ENCODE results near the gene FBXO36.

FBXO36 gene

DNA sequence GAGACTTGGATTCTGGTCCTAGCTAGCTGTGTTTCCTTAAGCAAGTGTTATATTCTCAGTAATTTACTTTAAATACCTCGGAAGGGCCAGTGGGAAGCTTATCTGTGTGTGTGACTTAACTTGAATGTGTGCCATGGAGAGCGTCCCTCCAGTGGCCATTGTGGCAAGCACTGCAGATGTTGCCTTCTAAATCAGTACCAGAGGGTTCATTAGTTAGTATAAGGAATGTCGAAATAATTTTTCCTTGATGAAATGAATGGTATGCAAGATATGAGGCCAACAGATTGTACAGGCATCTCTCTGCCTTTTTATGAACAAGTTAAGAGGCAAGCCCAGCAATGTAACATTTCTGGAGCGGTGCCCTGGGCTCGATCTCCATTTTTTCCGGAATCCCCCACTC lies 52.0 kb downstream of the FBXO36 start:
- no peak for DNase-seq

GRCh38 chr2:229980431-229981184 lies 58.3 kb downstream of the FBXO36 start:
- no peak for DNase-seq

DNA sequence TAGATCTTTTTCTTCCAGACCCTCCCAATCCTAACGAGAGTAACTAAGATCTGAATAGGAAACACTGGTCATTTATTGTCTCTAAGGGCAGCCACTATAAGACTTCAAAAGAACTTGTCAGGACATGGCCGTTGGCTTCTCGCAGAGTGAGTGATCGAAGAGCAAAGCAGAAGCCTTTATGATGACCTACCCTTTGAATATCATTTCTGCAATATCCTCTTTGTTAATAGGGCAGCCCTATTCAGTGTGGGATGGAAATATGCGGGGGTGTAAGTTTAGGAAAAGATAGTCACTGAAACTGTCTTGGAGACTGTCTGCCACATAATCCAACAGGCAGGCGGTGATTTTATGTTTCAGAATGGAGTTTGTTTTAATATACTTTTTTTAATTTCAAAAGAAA lies 70.9 kb downstream of the FBXO36 start:
- no peak for DNase-seq

- no peak for DNase-seq
Observed at GRCh38 chr2:229996320-229996719, 74.0 kb downstream of the FBXO36 start.

- no peak for DNase-seq
Observed at GRCh38 chr2:229997565-229997964, 75.3 kb downstream of the FBXO36 start.

DNA sequence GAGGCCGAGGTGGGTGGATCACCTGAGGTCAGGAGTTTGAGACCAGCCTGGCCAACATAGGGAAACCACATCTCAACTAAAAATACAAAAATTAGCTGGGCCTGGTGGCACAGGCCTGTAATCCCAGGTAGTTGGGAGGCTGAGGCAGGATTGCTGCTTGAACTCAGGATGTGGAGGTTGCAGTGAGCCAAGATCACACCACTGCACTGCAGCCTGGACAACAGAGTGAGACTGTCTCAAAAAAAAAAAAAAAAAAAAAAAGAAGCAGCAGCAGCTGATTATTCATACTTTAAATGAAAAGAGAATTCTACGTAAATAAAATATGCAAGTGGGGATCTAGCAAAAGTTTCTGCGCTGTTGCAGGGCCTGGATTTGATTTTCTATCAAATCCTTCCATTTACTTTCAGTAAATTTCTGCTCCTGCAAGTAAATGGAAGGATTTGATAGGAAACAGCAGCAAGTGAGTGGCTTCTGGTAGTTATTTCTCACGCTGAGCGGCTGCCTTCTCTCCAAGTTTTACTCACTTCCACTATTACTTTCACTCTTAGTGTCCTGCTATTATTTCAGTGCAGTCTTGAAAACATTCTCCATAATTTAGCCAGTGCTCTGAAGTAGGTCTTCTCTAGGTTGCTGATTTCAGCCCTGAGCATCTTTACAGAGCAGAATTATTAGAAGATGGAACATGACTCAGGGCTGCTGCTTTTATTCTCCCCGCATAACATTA lies 78.0 kb downstream of the FBXO36 start:
- DNase-seq, result no peak

DNA sequence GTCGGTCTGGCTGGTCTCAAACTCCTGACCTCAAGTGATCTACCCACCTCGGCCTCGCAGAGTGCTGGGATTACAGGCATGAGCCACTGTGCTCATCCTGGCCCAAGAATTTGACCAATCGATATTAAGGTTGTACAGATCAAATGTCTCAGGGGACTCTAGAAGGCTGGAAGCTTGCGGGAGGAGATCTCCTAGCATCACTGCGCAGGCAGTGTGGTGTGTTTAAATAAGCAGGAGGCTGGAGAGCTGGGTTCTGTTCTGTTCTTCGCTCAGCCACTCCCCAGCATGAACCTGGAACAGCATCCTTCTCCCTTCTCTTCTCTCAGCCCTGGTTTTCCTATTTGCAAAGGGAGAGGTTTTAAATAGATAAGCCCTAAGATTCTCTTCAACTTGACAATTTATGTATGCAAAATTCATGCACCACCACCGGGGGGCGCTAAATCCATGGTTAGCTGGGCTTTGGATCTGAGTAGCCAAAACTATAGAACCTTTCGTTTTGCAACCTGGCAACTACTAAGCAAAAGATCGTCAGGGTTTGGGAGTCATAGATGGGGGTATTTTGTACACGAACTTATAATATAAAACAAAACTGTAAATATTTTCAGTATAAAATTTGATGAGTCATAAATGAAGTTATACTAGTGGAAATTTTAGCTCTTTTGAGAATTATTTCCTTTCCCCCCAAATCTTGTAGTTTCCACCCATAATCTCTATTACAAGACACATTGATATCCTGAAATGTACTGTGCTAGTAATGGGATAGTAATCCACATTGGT lies 85.8 kb downstream of the FBXO36 start:
- DNase-seq, result peak; percentile 38 to 68

DNA sequence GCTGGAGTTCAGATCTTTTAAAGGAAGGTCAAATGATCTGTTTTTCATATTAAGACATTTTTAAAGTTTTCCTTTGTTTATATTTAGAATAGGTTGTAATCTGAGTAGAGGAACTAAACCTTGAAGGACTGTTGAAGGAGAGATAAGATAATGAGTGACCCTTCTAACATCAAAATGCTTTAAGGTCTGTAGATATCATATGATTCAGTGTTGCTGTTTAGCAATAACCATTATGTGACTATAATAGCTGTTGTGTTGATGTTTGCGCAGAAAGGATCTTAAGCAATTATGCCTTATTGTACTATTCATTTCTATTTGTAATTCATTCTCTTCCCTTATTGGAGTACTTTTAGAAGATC lies 86.4 kb downstream of the FBXO36 start:
- DNase-seq, result no peak

DNA sequence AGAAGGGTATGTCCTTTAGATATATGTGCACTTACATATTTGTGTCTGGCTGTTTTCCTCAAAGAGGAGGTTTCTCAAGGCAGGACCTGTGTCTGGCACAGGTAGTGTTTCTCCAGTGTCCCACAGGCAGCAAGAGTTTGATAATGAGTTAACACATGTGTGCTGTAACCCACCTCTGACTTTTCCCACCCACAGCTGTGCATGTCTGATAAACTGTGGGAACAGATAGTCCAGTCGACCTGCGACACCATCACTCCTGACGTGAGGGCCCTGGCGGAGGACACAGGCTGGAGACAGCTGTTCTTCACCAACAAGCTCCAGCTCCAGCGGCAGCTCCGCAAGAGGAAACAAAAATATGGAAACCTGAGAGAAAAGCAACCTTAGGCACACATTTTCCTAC lies 88.2 kb downstream of the FBXO36 start:
- no peak for DNase-seq

DNA sequence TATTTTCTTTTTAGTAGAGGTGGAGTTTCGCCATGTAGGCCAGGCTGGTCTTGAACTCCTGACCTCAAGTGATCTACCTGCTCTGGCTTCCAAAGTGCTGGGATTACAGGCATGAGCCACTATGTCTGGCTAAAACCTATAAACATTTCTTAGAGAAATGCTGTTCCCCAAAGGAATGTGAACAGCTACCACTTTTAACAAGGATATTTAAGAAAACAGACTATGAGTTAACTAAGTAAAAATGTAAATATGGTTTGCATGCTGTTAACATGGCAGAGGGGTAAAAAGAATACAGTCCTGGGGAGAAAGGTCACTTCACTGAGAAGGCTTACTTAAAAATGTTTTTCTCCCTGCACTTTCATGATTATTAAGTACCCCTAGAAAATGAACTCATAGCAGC lies 89.3 kb downstream of the FBXO36 start:
- DNase-seq, result no peak

DNA sequence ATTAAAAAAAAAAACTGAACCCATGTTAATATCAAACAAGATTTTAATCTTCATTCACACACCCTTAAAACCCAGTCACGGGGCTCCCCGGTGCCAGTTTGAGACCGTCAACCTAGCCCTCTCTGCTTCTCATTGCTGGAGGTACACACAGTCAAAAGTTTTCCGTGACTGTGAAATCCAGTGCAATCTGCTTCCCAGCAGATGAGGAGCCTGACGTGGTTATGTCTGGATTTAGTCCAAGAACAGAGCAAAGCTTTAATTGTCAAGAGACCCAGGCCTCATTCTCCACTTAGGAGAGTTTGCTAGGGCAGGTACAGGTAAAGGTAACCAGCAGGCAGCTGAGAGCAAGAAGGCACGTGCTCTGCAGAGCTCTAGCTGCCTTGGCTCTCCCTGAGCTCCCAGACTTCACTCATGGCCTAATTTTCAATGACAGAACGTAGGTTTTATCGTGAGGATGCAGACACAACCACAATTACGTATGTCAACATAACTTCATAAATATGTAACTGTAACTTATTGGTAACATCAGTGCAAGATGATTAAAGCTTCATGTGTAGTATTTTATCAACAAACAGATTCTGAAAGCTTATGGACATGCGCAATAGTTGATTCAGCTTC lies 90.1 kb downstream of the FBXO36 start:
- DNase-seq, result no peak

- no peak for DNase-seq
Observed at GRCh38 chr2:230016844-230017243, 94.5 kb downstream of the FBXO36 start.

- DNase-seq, result no peak
Observed at GRCh38 chr2:230018153-230018552, 95.8 kb downstream of the FBXO36 start.

DNA sequence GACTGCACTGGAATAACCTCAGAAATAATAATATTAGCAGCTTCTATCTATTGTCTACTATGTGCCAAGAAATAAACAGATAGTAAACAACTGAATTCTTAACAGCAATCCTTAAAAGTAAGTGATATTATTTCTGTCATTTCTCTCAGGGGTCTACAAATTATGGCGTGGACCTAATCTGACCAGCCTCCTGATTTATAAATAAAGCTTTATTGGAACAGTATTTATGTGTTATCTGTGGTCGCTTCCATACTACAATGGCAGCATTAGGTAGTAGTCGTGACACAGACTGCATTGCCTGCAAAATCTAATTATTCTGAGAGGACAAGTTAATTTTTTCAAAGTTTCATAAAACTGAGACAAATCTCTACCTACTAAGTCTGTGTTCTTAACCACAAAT lies 97.4 kb downstream of the FBXO36 start:
- DNase-seq, result no peak

DNA sequence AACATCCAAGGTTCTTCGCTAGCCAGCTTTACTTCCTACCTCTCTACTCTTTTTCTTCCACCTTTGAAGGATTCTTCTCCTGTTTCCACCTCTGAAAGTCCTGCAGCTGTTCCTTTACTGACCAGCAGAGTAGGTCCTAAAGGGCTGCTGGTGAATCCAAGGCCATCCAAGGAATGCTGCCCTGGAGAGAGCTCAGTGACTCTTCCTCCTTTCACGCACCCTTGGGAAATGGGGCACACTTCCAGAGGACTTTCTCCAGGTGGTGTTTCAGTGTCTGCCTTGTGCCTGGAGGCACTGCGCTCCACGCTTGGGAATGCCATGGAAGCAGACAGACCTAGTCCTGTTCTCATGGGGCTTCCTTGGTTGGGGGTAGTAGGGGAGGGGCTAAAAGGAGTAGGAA lies 101.0 kb downstream of the FBXO36 start:
- no peak for DNase-seq

- DNase-seq, result no peak
Observed at GRCh38 chr2:230042195-230042594, 119.9 kb downstream of the FBXO36 start.

- DNase-seq, result no peak
Observed at GRCh38 chr2:230043025-230043424, 120.7 kb downstream of the FBXO36 start.

GRCh38 chr2:230043461-230043860 lies 121.2 kb downstream of the FBXO36 start:
- no peak for DNase-seq

- DNase-seq, result no peak
Observed at GRCh38 chr2:230046491-230046890, 124.2 kb downstream of the FBXO36 start.

DNA sequence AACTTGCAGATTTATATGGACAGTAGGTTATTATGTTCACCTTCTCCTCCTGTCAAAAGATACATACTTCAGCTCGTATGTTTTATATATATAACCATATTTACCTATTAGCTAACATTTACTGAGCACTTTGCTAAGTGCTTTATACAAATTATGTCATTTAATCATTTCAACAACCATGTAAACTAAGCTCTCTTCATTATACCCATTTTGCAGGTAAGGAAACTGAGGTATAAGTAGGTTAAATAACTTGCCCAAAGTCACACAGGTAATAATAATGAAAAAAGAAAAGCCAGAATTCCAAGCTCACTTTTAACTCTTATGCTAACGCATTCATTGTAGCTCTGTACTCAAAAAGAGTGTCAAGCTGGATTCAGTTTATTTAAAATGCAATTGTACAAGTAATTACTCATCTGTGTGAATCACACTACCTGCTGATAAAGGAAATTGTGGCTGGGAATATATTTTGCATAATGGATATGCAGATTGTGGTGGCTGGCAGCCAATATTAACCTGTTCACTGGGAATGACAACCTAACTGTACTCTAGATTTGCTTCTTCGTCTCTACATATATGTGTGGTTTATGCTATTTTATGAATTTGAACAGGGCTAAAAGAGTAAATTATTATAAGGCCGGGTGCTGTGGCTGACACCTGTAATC lies 125.8 kb downstream of the FBXO36 start:
- no peak for DNase-seq

DNA sequence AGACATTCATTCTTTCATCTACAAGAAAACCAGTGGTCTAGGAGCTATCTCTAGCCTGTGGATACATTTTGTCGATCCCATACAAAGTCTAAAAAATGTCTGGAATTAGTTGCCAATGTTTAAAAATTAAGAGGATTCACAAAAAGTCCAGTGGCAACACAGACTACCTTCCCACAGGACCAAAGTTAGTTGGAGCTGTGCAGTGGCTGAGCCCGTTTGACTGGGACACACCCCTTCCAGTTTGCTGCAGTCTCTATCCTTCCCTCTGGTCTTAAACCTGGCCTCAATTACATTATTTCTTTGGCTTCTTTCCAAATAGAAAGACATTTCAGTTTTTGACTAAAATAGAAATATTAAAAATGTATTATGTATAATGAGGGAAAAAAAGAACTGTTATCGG lies 127.8 kb downstream of the FBXO36 start:
- no peak for DNase-seq

DNA sequence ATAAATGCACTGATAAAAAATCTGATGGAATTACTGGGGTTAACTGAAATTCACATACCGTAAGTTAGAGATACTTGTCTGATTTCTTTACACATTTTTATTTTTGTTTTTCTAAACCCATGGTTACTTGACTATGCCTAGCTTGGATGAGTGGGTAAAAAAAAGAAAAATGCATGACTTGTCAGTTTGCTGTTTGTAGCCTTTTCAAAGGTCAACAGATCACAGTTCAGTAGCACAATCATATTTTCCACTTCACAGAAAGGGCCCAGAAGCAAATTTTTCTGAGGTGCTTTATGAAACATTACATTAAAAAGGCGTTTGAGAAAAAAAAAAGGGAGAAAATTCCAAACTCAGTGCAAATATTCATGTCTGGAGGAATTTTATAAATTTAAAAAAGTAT lies 130.0 kb downstream of the FBXO36 start:
- DNase-seq, result no peak

Measured in SHP77 (cell line).